Keratinocyte (primary cell): Measurements from ENCODE around the gene SPTBN5. TPM values are rescaled to one million over a fixed set of nuclear protein-coding genes. Genes with fewer than 3 reads are reported as not detected.

Source experiments
- DNase-seq: peaks from one replicate; pipeline ENCODE4 v3.0.0-alpha.2; 2011; ENCODE audit warnings: low read depth, missing footprints, low spot score
- FAIRE-seq: peaks from 2 replicates; lab custom pipeline; 2011; peaks lifted over from hg19 to GRCh38; lab: Jason Lieb, UNC
- H2AFZ ChIP-seq: 2 replicates; pipeline ENCODE4 v1.6.0; 2012; ENCODE audit warnings: low read length, control low read depth, inconsistent platforms; ENCODE audit not compliant: control insufficient read depth
- H3K27ac ChIP-seq: 2 replicates; pipeline ENCODE4 v1.5.1; 2011; ENCODE audit warnings: low read length; ENCODE audit not compliant: control insufficient read depth, insufficient read depth
- H3K27me3 ChIP-seq: 3 replicates; pipeline ENCODE4 v1.6.0; 2011; ENCODE audit warnings: low read length; ENCODE audit not compliant: control insufficient read depth, insufficient read depth; ENCODE audit errors: extremely low read depth
- H3K36me3 ChIP-seq, 2 experiments: 2 replicates in 1 of 2; 3 replicates in 1 of 2; pipeline ENCODE4 v1.5.1; 2011; ENCODE audit warnings: low read length in 2 of 2, mild to moderate bottlenecking in 1 of 2; ENCODE audit not compliant: control insufficient read depth in 2 of 2, insufficient read depth in 2 of 2; ENCODE audit errors: extremely low read depth in 1 of 2
- H3K4me1 ChIP-seq: 3 replicates; pipeline ENCODE4 v1.5.1; 2011; ENCODE audit warnings: low read length; ENCODE audit not compliant: control insufficient read depth, insufficient read depth; ENCODE audit errors: extremely low read depth
- H3K4me2 ChIP-seq: 3 replicates; pipeline ENCODE4 v1.6.0; 2011; ENCODE audit warnings: low read depth, low read length; ENCODE audit not compliant: control insufficient read depth, insufficient read depth; ENCODE audit errors: extremely low read depth
- H3K4me3 ChIP-seq, 3 experiments: fragments of 200-600 bp in 1 of 3; sonication (generic) in 1 of 3; 2 replicates in 2 of 3; 3 replicates in 1 of 3; pipeline ENCODE4 v1.5.1; 2011 to 2016; ENCODE audit warnings: low read length in 3 of 3, mild to moderate bottlenecking in 3 of 3, control low read depth in 2 of 3, inconsistent platforms in 1 of 3, low read depth in 1 of 3, mixed read lengths in 1 of 3, mixed run types in 1 of 3, moderate library complexity in 1 of 3; ENCODE audit not compliant: control insufficient read depth in 2 of 3, insufficient read depth in 2 of 3; ENCODE audit errors: extremely low read depth in 1 of 3
- H3K79me2 ChIP-seq: 2 replicates; pipeline ENCODE4 v1.6.0; 2012; ENCODE audit warnings: low read length; ENCODE audit not compliant: control insufficient read depth, insufficient read depth
- H3K9ac ChIP-seq: 3 replicates; pipeline ENCODE4 v1.6.0; 2011; ENCODE audit warnings: low read length; ENCODE audit not compliant: control insufficient read depth, insufficient read depth; ENCODE audit errors: extremely low read depth
- H3K9me1 ChIP-seq: 3 replicates; pipeline ENCODE4 v1.6.0; 2011; ENCODE audit warnings: low read length; ENCODE audit not compliant: control insufficient read depth, insufficient read depth; ENCODE audit errors: extremely low read depth
- H3K9me3 ChIP-seq: 2 replicates; pipeline ENCODE4 v1.5.1; 2012; ENCODE audit warnings: low read depth, low read length; ENCODE audit not compliant: control insufficient read depth
- H4K20me1 ChIP-seq: 3 replicates; pipeline ENCODE4 v1.6.0; 2011; ENCODE audit warnings: low read length; ENCODE audit not compliant: control insufficient read depth, insufficient read depth; ENCODE audit errors: extremely low read depth
- CTCF ChIP-seq, 3 experiments: IDR thresholded peaks in 1 of 3; conservative IDR thresholded peaks in 1 of 3; optimal IDR thresholded peaks in 1 of 3; 2 replicates in 2 of 3; 3 replicates in 1 of 3; pipeline versions ENCODE3 to v1.5.1; 2011; ENCODE audit warnings: low read length in 3 of 3, mild to moderate bottlenecking in 3 of 3, moderate library complexity in 2 of 3, control low read depth in 1 of 3, inconsistent platforms in 1 of 3; ENCODE audit not compliant: insufficient read depth in 2 of 3; ENCODE audit errors: extremely low read depth in 1 of 3
- EZH2 ChIP-seq: IDR thresholded peaks from one replicate; pipeline ENCODE4 v1.6.1; 2012; ENCODE audit warnings: inconsistent platforms, mild to moderate bottlenecking, low read length, moderate library complexity
- dilution Hi-C: fragments of 300-500 bp; cut with MboI; formaldehyde crosslinking; loops from one replicate; pipeline ENCODE4 v1.7.0; 2020; ENCODE audit warnings: low sequenced_read_pairs; ENCODE audit not compliant: extremely low pct_ligation_motif_present
- polyA plus RNA-seq, 5 experiments: library from polyadenylated mRNA; depleted of rRNA in 3 of 5; stranded (reverse) in 3 of 5; stranded (forward) in 1 of 5; unstranded in 1 of 5; fragments of >200 nt; gene quantifications; 1 replicate in 1 of 5; 2 replicates in 3 of 5; 3 replicates in 1 of 5; pipeline versions ENCODE4 v1.2.1 to v1.2.3, GENCODE V29; 2011 to 2012; ENCODE audit warnings: missing spikeins in 2 of 5, low read depth in 1 of 5, low replicate concordance in 1 of 5

Gene SPTBN5
- polyA plus RNA-seq, 1 donor (not counting 4 experiments of a cell fraction or from before 2014, with no cell fraction given), result 0.66 TPM

DNA sequence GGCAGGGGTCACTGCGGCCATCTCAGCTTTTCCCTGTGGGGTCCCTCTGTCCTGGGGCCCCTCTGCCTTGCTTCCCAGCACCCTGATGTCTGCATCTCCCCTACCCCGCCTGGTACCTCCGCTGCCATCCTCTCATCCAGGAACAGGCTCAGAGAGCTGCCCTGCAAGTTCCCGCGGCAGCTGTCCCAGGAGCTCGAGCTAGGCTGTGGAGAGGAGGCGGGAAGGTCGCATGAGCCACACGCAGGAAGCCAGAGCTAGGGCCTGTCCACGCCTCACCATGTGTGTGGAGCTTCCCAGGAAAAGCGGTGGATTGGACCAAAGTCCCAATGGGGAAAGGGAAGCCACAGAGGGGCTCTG lies 42.7 kb downstream of the SPTBN5 start:
- dilution Hi-C loops, result no loop called here
- Histone ChIP-seq H3K27ac (no peak overlapping the region), H3K36me3 (peaks cover 10 to 16% of the 10 kb centered on the region in 2 experiments), H3K79me2 (no peaks in the 10 kb centered on the region), H3K9ac (no peak overlapping the region), H3K4me1 (peaks cover 22% of the 10 kb centered on the region), H3K9me1 (no peaks in the 10 kb centered on the region), H3K4me3 (no peak overlapping the region), H3K27me3 (peaks cover 16% of the 10 kb centered on the region), H3K9me3 (no peaks in the 10 kb centered on the region), H4K20me1 (no peaks in the 10 kb centered on the region), H3K4me2 (no peak overlapping the region), H2AFZ (no peak overlapping the region)
- DNase-seq (no peak), FAIRE-seq (no peak)
- TF ChIP-seq CTCF (optimal IDR thresholded peaks at IDR 0.05 in 1 of 3, IDR thresholded peaks at IDR 0.05 in 1 of 3, conservative IDR thresholded peaks at IDR 0.05 in 1 of 3; ENCODE audit: extremely low read depth in 1 of 3, insufficient read depth in 2 of 3, low read length in 3 of 3) (no peak), EZH2 (no peak)

GRCh38 chr15:41850482-41851166 lies 43.2 kb downstream of the SPTBN5 start:
- Histone ChIP-seq H2AFZ (no peak overlapping the region), H3K36me3 (peaks cover 12 to 16% of the 10 kb centered on the region in 2 experiments), H3K9me3 (no peaks in the 10 kb centered on the region), H4K20me1 (no peaks in the 10 kb centered on the region), H3K4me3 (no peak overlapping the region), H3K27me3 (peaks cover 14% of the 10 kb centered on the region), H3K9me1 (no peaks in the 10 kb centered on the region), H3K4me2 (no peak overlapping the region), H3K79me2 (no peaks in the 10 kb centered on the region), H3K9ac (no peak overlapping the region), H3K27ac (no peak overlapping the region), H3K4me1 (peaks cover 22% of the 10 kb centered on the region)
- dilution Hi-C loops, result no loop called here
- TF ChIP-seq CTCF (optimal IDR thresholded peaks at IDR 0.05 in 1 of 3, IDR thresholded peaks at IDR 0.05 in 1 of 3, conservative IDR thresholded peaks at IDR 0.05 in 1 of 3; ENCODE audit: extremely low read depth in 1 of 3, insufficient read depth in 2 of 3, low read length in 3 of 3) (no peak), EZH2 (no peak)
- FAIRE-seq (no peak), DNase-seq (no peak)
